PC-3 (cell line): ENCODE data around the gene RSKR. TPM values are rescaled to one million over a fixed set of nuclear protein-coding genes. Genes with fewer than 3 reads are reported as not detected.

ENCODE experiments used
- ATAC-seq: fragments of 200-7000 bp; cut with Tn5 transposase; 2 replicates; pipeline ENCODE4 v1.9.1; 2020; ENCODE audit warnings: mild to moderate bottlenecking, moderate library complexity
- BruUV-seq: library from RNA; stranded (reverse); fragments of 400-500 nt; replicated peaks from 2 replicates; lab custom pipeline; 2021; lab: Mats Ljungman, UMichigan
- CTCF ChIA-PET: fragments of 300-600 bp; sonication (Branson Sonifier 250); formaldehyde crosslinking; loops from one replicate; lab custom pipeline; 2022; ENCODE audit warnings: antibody characterized with exemption; lab: Charles Lee
- POLR2A ChIA-PET: fragments of 300-600 bp; sonication (Branson Sonifier 250); formaldehyde crosslinking; loops from one replicate; lab custom pipeline; 2022; ENCODE audit warnings: antibody characterized with exemption; ENCODE audit not compliant: unreplicated experiment; lab: Charles Lee
- DNase-seq: peaks from one replicate; pipeline ENCODE4 v3.0.0-alpha.2; 2015
- H2AFZ ChIP-seq: fragments of 300-600 bp; sonication (generic); 2 replicates; pipeline ENCODE4 v1.6.0; 2016; ENCODE audit warnings: antibody characterized with exemption, low read length
- H3F3A ChIP-seq: fragments of 300-600 bp; sonication (generic); one replicate; pipeline ENCODE4 v1.6.0; 2017; ENCODE audit warnings: antibody characterized with exemption, low read length, control low read depth, mild to moderate bottlenecking; ENCODE audit not compliant: unreplicated experiment
- H3K27ac ChIP-seq: fragments of 300-600 bp; sonication (generic); 2 replicates; pipeline ENCODE4 v1.5.1; 2016; ENCODE audit warnings: mild to moderate bottlenecking, low read length
- H3K27me3 ChIP-seq: fragments of 300-600 bp; sonication (generic); 2 replicates; pipeline ENCODE4 v1.6.1; 2016; ENCODE audit warnings: low read length, mixed read lengths
- H3K36me3 ChIP-seq: fragments of 300-600 bp; sonication (generic); 2 replicates; pipeline ENCODE4 v1.6.1; 2016; ENCODE audit warnings: low read depth, mixed run types, low read length, mixed read lengths
- H3K4me1 ChIP-seq: fragments of 300-600 bp; sonication (generic); 2 replicates; pipeline ENCODE4 v1.5.1; 2016; ENCODE audit warnings: low read length; ENCODE audit not compliant: insufficient read depth
- H3K4me2 ChIP-seq: fragments of 300-600 bp; sonication (generic); 2 replicates; pipeline ENCODE4 v1.6.0; 2016; ENCODE audit warnings: low read length
- H3K4me3 ChIP-seq: fragments of 300-600 bp; sonication (generic); 2 replicates; pipeline ENCODE4 v1.5.1; 2016; ENCODE audit warnings: mild to moderate bottlenecking, low read length, mixed read lengths
- H3K79me2 ChIP-seq: fragments of 300-600 bp; sonication (generic); 2 replicates; pipeline ENCODE4 v1.6.1; 2017; ENCODE audit warnings: low read length, mixed read lengths
- H3K9ac ChIP-seq: fragments of 300-600 bp; sonication (generic); 2 replicates; pipeline ENCODE4 v1.6.0; 2016; ENCODE audit warnings: mild to moderate bottlenecking, low read length
- H3K9me2 ChIP-seq: fragments of 300-600 bp; sonication (generic); replicated peaks from 2 replicates; pipeline ENCODE4 v1.6.1; 2016; ENCODE audit warnings: mixed run types, low read length, mixed read lengths
- H3K9me3 ChIP-seq: fragments of 300-600 bp; sonication (generic); 2 replicates; pipeline ENCODE4 v1.6.1; 2016; ENCODE audit warnings: low read length, mixed read lengths
- H4K20me1 ChIP-seq: fragments of 300-600 bp; sonication (generic); 2 replicates; pipeline ENCODE4 v1.6.1; 2016; ENCODE audit warnings: low read length, mixed read lengths
- EZH2 ChIP-seq: fragments of 300-600 bp; sonication (generic); IDR thresholded peaks from one replicate; pipeline ENCODE4 v1.6.1; 2017; ENCODE audit warnings: antibody characterized with exemption, mild to moderate bottlenecking, low read length; ENCODE audit not compliant: unreplicated experiment
- EZH2phosphoT487 ChIP-seq: fragments of 300-600 bp; sonication (generic); IDR thresholded peaks from 2 replicates; pipeline ENCODE4 v1.6.1; 2018; ENCODE audit warnings: mild to moderate bottlenecking, antibody characterized with exemption, low read length, borderline replicate concordance
- intact Hi-C: fragments of 100-400 bp; cut with micrococcal nuclease; formaldehyde crosslinking; loops from 2 replicates; pipeline ENCODE4 v1.9.0; 2023
- total RNA-seq: library from RNA; depleted of rRNA; stranded (reverse); fragments of >200 nt; gene quantifications from 2 replicates; pipeline ENCODE4 v1.2.3, GENCODE V29; 2014
- TF ChIP-seq, protein P1 (sequence below): fragments of 300-600 bp; sonication (generic); conservative IDR thresholded peaks from 2 replicates; pipeline ENCODE4 v1.5.1; 2017; ENCODE audit warnings: antibody characterized with exemption, low read depth, mild to moderate bottlenecking, low read length

The RSKR gene
- total RNA-seq, 1 experiment from 2014 or later: 7.2 TPM

DNA sequence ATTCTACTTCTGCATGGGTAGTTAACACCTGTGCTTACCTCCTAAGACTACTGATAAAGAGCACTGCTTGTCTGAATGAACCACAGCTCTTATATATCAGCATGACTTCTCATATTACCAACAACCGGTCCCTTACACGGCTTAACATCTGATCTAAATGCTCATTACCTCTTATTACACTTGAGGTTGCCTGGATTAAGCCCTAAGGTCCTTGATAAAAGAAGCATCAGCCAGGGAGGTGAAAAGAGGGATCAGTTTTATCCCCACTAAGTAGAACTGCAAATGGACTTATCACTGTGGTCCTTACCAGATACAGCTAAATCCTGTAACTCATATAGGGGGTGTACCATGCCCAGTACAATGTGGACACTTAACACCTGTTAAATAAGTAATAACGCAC is 8.2 kb upstream of the RSKR start:
- no peaks in the 10 kb centered on the region for H3K9me3 ChIP-seq
- no peak overlapping the region for H3K4me2 ChIP-seq
- intact Hi-C loops: no loop called here
- H3K27ac ChIP-seq: no peak overlapping the region
- DNase-seq (no peak), ATAC-seq (no peak)
- H4K20me1 ChIP-seq: no peaks in the 10 kb centered on the region
- no peak overlapping the region for H3K9ac ChIP-seq
- BruUV-seq: no TSS peak
- no peaks in the 10 kb centered on the region for H3K4me1 ChIP-seq
- ChIA-PET POLR2A (no interaction called here), CTCF (no interaction called here)
- H3K4me3 ChIP-seq: no peak overlapping the region
- peaks cover 40% of the 10 kb centered on the region for H3K36me3 ChIP-seq
- no peaks in the 10 kb centered on the region for H3K27me3 ChIP-seq
- H3K9me2 ChIP-seq: no peaks in the 10 kb centered on the region
- H3F3A ChIP-seq: no peaks in the 10 kb centered on the region
- no peak overlapping the region for H2AFZ ChIP-seq
- TF ChIP-seq EZH2 (no peak), EZH2phosphoT487 (no peak)
- TF ChIP-seq, protein P1, sequence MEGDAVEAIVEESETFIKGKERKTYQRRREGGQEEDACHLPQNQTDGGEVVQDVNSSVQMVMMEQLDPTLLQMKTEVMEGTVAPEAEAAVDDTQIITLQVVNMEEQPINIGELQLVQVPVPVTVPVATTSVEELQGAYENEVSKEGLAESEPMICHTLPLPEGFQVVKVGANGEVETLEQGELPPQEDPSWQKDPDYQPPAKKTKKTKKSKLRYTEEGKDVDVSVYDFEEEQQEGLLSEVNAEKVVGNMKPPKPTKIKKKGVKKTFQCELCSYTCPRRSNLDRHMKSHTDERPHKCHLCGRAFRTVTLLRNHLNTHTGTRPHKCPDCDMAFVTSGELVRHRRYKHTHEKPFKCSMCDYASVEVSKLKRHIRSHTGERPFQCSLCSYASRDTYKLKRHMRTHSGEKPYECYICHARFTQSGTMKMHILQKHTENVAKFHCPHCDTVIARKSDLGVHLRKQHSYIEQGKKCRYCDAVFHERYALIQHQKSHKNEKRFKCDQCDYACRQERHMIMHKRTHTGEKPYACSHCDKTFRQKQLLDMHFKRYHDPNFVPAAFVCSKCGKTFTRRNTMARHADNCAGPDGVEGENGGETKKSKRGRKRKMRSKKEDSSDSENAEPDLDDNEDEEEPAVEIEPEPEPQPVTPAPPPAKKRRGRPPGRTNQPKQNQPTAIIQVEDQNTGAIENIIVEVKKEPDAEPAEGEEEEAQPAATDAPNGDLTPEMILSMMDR: no peak
- no peaks in the 10 kb centered on the region for H3K79me2 ChIP-seq

- POLR2A ChIA-PET: no interaction called here
- no peak for ATAC-seq
Measured at GRCh38 chr17:28620010-28620409, 6.0 kb upstream of the RSKR start.

GRCh38 chr17:28618464-28618863 is 4.5 kb upstream of the RSKR start:
- Histone ChIP-seq H3K4me1 (no peaks in the 10 kb centered on the region), H2AFZ (no peak overlapping the region), H4K20me1 (no peaks in the 10 kb centered on the region), H3K79me2 (no peaks in the 10 kb centered on the region), H3K4me3 (no peak overlapping the region), H3K27ac (no peak overlapping the region), H3K9ac (no peak overlapping the region), H3F3A (no peaks in the 10 kb centered on the region), H3K27me3 (no peaks in the 10 kb centered on the region), H3K4me2 (no peak overlapping the region), H3K9me3 (no peaks in the 10 kb centered on the region), H3K36me3 (peaks cover 43% of the 10 kb centered on the region), H3K9me2 (no peaks in the 10 kb centered on the region)
- BruUV-seq: no TSS peak
- DNase-seq: no peak
- no peak for TF ChIP-seq EZH2
- no peak for TF ChIP-seq EZH2phosphoT487
- TF ChIP-seq, protein P1: no peak
- POLR2A ChIA-PET: no interaction called here
- intact Hi-C loops: no loop called here
- ATAC-seq: no peak
- CTCF ChIA-PET: no interaction called here

More at GRCh38 chr17:28620010-28620409, 6.0 kb upstream of the RSKR start:
- Histone ChIP-seq H3K4me3 (no peak overlapping the region), H3K36me3 (peaks cover 54% of the 10 kb centered on the region), H3F3A (no peaks in the 10 kb centered on the region), H3K9ac (no peak overlapping the region), H3K4me1 (no peaks in the 10 kb centered on the region), H3K4me2 (no peak overlapping the region), H3K27me3 (no peaks in the 10 kb centered on the region), H3K9me3 (no peaks in the 10 kb centered on the region), H4K20me1 (no peaks in the 10 kb centered on the region), H3K27ac (no peak overlapping the region), H3K79me2 (no peaks in the 10 kb centered on the region), H2AFZ (no peak overlapping the region), H3K9me2 (no peaks in the 10 kb centered on the region)
- CTCF ChIA-PET: no interaction called here
- intact Hi-C loops: no loop called here
- no peak for TF ChIP-seq EZH2phosphoT487
- no TSS peak for BruUV-seq
- DNase-seq: no peak
